Measurements from ENCODE around the gene RCVRN. TPM values are rescaled to one million over a fixed set of nuclear protein-coding genes. Genes with fewer than 3 reads are reported as not detected.

Gene RCVRN
- total and polyA plus RNA-seq, 3 donors from 2014 or later = 0.32 to 0.63 (median 0.50) TPM

GRCh38 chr17:9928601-9929333, 23.7 kb upstream of the RCVRN start:
- intact Hi-C loops (cut with DNase I; ENCODE audit: low total_unique reads) = loop anchor here (10.0 kb wide), 1 partner anchor 686 kb away; no protein-coding TSS in a partner anchor
- Histone ChIP-seq H3K27me3 (no peaks in the 10 kb centered on the region), H3K9me3 (no peaks in the 10 kb centered on the region), H3K4me1 (no peaks in the 10 kb centered on the region), H3K36me3 (ENCODE audit: low read depth, missing control alignments) (no peaks in the 10 kb centered on the region), H3K4me3 (no peak overlapping the region), H3K27ac (no peak overlapping the region)
- no peak for DNase-seq
- TF ChIP-seq POLR2A (IDR thresholded peaks at IDR 0.05) (no peak), CTCF (IDR thresholded peaks at IDR 0.05) (peak in 1 of 3 experiments; percentile 18)
- 60 to 69% methylated on average over 13 of the region's 13 CpGs for WGBS, 2 donors

GRCh38 chr17:9926150-9926804, 21.2 kb upstream of the RCVRN start:
- Histone ChIP-seq H3K9me3 (no peaks in the 10 kb centered on the region), H3K36me3 (ENCODE audit: low read depth, missing control alignments) (no peaks in the 10 kb centered on the region), H3K27me3 (no peaks in the 10 kb centered on the region), H3K4me1 (no peaks in the 10 kb centered on the region), H3K4me3 (no peak overlapping the region), H3K27ac (no peak overlapping the region)
- 90 to 92% methylated on average over 14 to 16 of the region's 21 CpGs for WGBS, 2 donors
- no peak for TF ChIP-seq CTCF (IDR thresholded peaks at IDR 0.05)
- no peak for TF ChIP-seq POLR2A (IDR thresholded peaks at IDR 0.05)
- DNase-seq = no peak
- intact Hi-C loops (cut with DNase I; ENCODE audit: low total_unique reads) = loop anchor here (10.0 kb wide), 1 partner anchor 689 kb away; no protein-coding TSS in a partner anchor

- H3K36me3 ChIP-seq (ENCODE audit: low read depth, missing control alignments) = no peaks in the 10 kb centered on the region
- no peak for TF ChIP-seq CTCF (IDR thresholded peaks at IDR 0.05)
- TF ChIP-seq POLR2A (IDR thresholded peaks at IDR 0.05) = no peak
- no peaks in the 10 kb centered on the region for H3K4me1 ChIP-seq
- no peak overlapping the region for H3K4me3 ChIP-seq
- H3K9me3 ChIP-seq = no peaks in the 10 kb centered on the region
- no peaks in the 10 kb centered on the region for H3K27me3 ChIP-seq
- no peak overlapping the region for H3K27ac ChIP-seq
- DNase-seq = no peak
- intact Hi-C loops (cut with DNase I; ENCODE audit: low total_unique reads) = loop anchor here (10.0 kb wide), 1 partner anchor 689 kb away; no protein-coding TSS in a partner anchor
- 85 to 90% methylated on average over 11 of the region's 11 CpGs for whole genome bisulfite sequencing, 2 donors
Measured at GRCh38 chr17:9925457-9925856, 20.4 kb upstream of the RCVRN start.

GRCh38 chr17:9924735-9925191, 19.7 kb upstream of the RCVRN start:
- H3K27ac ChIP-seq = no peak overlapping the region
- DNase-seq = peak; percentile 25

More at GRCh38 chr17:9924735-9925191, 19.7 kb upstream of the RCVRN start:
- intact Hi-C loops (cut with DNase I; ENCODE audit: low total_unique reads) = loop anchor here (10.0 kb wide), 1 partner anchor 690 kb away; no protein-coding TSS in a partner anchor
- H3K4me3 ChIP-seq = no peak overlapping the region
- TF ChIP-seq POLR2A (IDR thresholded peaks at IDR 0.05) (no peak), CTCF (IDR thresholded peaks at IDR 0.05) (peak; percentile 81 to 91 (median 85))
- H3K27me3 ChIP-seq = no peaks in the 10 kb centered on the region
- no peaks in the 10 kb centered on the region for H3K36me3 ChIP-seq (ENCODE audit: low read depth, missing control alignments)
- H3K9me3 ChIP-seq = no peaks in the 10 kb centered on the region
- H3K4me1 ChIP-seq = no peaks in the 10 kb centered on the region
- 23 to 29% methylated on average over 6 of the region's 6 CpGs for WGBS, 2 donors

Measured in testis (tissue), 3 donors.